Psoas muscle (tissue), 8 donors: Measurements from ENCODE around the gene SF3B3. TPM values are rescaled to one million over a fixed set of nuclear protein-coding genes. Genes with fewer than 3 reads are reported as not detected.
"Not testable (repeated sequence)": the region's sequence is repeated elsewhere in the genome, so short reads cannot be mapped to it uniquely, and the experiment has no call there.

Source experiments
- ATAC-seq, 4 donors: fragments of 200-7000 bp; cut with Tn5 transposase; one replicate each; pipeline ENCODE4 v1.9.1; 2020; ENCODE audit warnings: moderate library complexity in 3 of 4, mild to moderate bottlenecking in 2 of 4
- DNase-seq, 2 donors: peaks; one replicate each; pipeline ENCODE4 v3.0.0-alpha.2; 2020
- H3K27ac ChIP-seq: fragments of 200-600 bp; one replicate; pipeline ENCODE4 v1.8.0; 2022
- H3K27me3 ChIP-seq, 3 donors: fragments of 200-600 bp in 1 of 3; one replicate each; pipeline versions ENCODE4 v1.6.1 to v1.8.0; 2013 to 2022; ENCODE audit warnings: low read length in 2 of 3, mild to moderate bottlenecking in 2 of 3, moderate library complexity in 1 of 3; ENCODE audit not compliant: insufficient read depth in 3 of 3
- H3K36me3 ChIP-seq, 2 donors: fragments of 200-600 bp in 1 of 2; one replicate each; pipeline versions ENCODE4 v1.6.1 to v1.8.0; 2013 to 2022; ENCODE audit warnings: low read depth in 1 of 2, mild to moderate bottlenecking in 1 of 2, moderate library complexity in 1 of 2; ENCODE audit not compliant: insufficient read depth in 1 of 2
- H3K4me1 ChIP-seq: fragments of 200-600 bp; one replicate; pipeline ENCODE4 v1.8.0; 2022
- H3K4me3 ChIP-seq: fragments of 200-600 bp; one replicate; pipeline ENCODE4 v1.8.0; 2022; ENCODE audit warnings: mild to moderate bottlenecking
- H3K9me3 ChIP-seq: fragments of 200-600 bp; one replicate; pipeline ENCODE4 v1.8.0; 2022
- WGBS, 3 donors: extraction: QIAGEN DNeasy Blood & Tissue Kit; methylation state at CpG; one replicate each; pipeline versions ENCODE4 v1.1.6 to v1.1.7; 2013; 5-methylcytosine and 5-hydroxymethylcytosine counted together
- intact Hi-C, 2 donors: fragments of 100-400 bp; cut with DNase I; formaldehyde crosslinking; loops; one replicate each; pipeline versions ENCODE4 v1.11.0 to v1.14.2; 2022
- polyA plus RNA-seq, 3 donors: library from polyadenylated mRNA; stranded (reverse); fragments of 200-250 nt; gene quantifications; one replicate each; pipeline ENCODE4 v1.2.3, GENCODE V29; 2013
- total RNA-seq, 4 donors: library from RNA; stranded (reverse); fragmentation: NEBNext Ultra II Directional in 2 of 4; extraction: Animal tissue kit (Norgen Biotek cat#: 25700) in 2 of 4; gene quantifications; one replicate each; pipeline versions ENCODE4 v1.2.1 to v1.2.4, GENCODE V29; 2021 to 2023
- TF ChIP-seq, protein P1 (sequence below): fragments of 200-600 bp; IDR thresholded peaks from one replicate; pipeline ENCODE4 v1.8.0; 2022; ENCODE audit warnings: antibody characterized with exemption
- donor health status: healthy with polysubstance abuse.
- donor health status: DM: no; HTN: no; CAD: no; lungs with moderate emphysema.
- donor health status: Bipolar disorder and iron deficiency.
- donor health status: healthy.
- donor health status: DM: yes; HTN: yes; CAD: no.
- donor health status: DM: no; HTN: no; CAD: no.
- donor health status: DM: no; HTN: no; CAD: no.
- donor health status: DM: yes; HTN: yes; CAD: no.

SF3B3 gene
- total and polyA plus RNA-seq, 7 donors: 50.0 to 178 (median 145) TPM

DNA sequence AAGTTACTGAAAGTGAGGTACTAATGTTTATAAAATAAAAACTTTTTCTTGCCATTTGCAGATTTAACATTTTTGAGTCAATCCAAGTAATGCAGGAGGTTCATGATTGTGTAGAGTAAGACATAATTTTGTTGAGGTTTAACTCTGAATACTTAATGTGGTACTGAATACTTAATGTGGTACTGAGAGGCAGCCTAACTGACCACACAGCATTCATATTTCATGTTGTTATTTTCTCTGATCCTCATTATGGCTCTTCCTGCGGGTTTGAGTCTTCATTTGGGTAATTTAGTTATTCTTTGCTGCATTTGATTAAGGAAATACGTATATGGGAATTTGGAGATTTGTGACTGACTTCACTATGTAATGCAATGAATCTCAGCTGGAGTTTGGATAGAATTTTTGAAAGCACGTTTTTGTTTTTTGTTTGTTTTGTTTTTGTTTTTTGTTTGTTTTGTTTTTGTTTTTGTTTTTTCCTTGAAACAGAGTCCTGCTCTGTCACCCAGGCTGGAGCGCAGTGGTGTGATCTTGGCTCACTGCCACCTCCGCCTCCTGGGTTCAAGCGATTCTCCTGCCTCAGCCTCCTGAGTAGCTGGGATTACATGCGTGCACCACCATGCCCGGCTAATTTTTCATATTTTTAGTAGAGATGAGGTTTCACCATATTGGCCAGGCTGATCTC is 3.8 kb downstream of the SF3B3 start:
- Histone ChIP-seq H3K4me3 (peak overlapping the region; percentile 9), H3K4me1 (peaks cover 48% of the 10 kb centered on the region), H3K36me3 (peaks cover 4 to 66% of the 10 kb centered on the region in 2 donors), H3K27ac (no peak overlapping the region), H3K27me3 (no peaks in the 10 kb centered on the region), H3K9me3 (no peaks in the 10 kb centered on the region)
- DNase-seq (no peak), ATAC-seq (no peak)
- TF ChIP-seq, protein P1, sequence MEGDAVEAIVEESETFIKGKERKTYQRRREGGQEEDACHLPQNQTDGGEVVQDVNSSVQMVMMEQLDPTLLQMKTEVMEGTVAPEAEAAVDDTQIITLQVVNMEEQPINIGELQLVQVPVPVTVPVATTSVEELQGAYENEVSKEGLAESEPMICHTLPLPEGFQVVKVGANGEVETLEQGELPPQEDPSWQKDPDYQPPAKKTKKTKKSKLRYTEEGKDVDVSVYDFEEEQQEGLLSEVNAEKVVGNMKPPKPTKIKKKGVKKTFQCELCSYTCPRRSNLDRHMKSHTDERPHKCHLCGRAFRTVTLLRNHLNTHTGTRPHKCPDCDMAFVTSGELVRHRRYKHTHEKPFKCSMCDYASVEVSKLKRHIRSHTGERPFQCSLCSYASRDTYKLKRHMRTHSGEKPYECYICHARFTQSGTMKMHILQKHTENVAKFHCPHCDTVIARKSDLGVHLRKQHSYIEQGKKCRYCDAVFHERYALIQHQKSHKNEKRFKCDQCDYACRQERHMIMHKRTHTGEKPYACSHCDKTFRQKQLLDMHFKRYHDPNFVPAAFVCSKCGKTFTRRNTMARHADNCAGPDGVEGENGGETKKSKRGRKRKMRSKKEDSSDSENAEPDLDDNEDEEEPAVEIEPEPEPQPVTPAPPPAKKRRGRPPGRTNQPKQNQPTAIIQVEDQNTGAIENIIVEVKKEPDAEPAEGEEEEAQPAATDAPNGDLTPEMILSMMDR: no peak
- intact Hi-C loops: loop anchor here in 1 of 2 donors (5.0 kb wide), 2 partner anchors 125 to 245 kb away; no protein-coding TSS in a partner anchor
- WGBS, 3 donors: 59 to 70% (median 69%) methylated on average over 8 of the region's 8 CpGs

DNA sequence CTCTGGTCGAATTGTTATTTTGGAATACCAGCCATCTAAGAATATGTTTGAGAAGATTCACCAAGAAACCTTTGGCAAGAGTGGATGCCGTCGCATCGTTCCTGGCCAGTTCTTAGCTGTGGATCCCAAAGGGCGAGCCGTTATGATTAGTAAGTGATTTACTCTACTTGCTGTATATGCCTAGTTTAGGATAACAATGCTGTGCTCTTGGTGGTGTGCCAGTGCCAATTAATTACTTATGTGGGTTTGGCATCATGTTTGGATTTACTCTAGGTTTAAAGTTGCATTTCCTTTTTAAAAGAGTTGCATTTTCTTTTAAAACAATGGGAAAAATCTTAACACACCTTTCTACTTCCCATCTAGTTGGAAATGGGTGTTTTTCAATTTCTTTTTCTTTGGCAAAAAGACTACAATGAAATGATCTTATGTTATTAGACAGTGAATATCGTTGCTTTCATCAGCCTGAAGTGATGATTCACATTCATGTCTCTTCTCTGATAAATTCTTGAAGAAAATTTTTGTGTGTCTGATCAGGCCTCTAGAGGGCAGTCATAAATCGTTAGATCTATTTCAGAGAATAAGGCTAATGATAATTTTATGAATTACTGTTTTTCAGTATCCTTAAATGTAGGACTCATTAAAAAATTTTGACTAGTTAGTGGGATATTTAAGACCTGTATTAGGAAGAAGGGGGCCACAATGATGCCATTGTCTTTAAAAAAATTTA is 5.6 kb downstream of the SF3B3 start:
- peak in 2 of 4 donors; percentile 57 to 63 for ATAC-seq
- WGBS, 3 donors: 23 to 59% (median 31%) methylated on average over 8 of the region's 8 CpGs
- DNase-seq: no peak
- Histone ChIP-seq H3K36me3 (peaks cover 7 to 84% of the 10 kb centered on the region in 2 donors), H3K4me3 (peak overlapping the region; percentile 29), H3K4me1 (peaks cover 47% of the 10 kb centered on the region), H3K9me3 (no peaks in the 10 kb centered on the region), H3K27me3 (no peaks in the 10 kb centered on the region), H3K27ac (peak overlapping the region; percentile 36)
- intact Hi-C loops: loop anchor here in 1 of 2 donors (5.0 kb wide), 2 partner anchors 123 to 243 kb away; no protein-coding TSS in a partner anchor
- TF ChIP-seq, protein P1: peak; percentile 47

DNA sequence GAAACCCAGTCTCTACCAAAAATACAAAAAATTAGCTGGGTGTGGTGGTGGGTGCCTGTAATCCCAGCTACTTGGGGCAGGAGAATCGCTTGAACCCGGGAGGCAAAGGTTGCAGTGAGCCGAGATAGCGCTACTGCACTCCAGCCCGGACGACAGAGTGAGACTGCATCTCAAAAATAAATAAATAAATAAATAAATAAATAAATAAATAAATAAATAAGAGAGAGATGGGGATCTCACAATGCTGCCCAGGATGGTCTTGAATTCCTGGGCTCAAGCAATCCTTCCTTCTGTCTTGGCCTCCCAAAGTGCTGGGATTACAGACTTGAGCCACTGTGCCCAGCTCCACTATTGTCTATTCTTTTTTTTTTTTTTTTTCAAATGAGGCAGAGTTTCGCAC is 6.3 kb downstream of the SF3B3 start:
- not testable (repeated sequence) for ATAC-seq, H3K27me3 ChIP-seq, DNase-seq, H3K27ac ChIP-seq, H3K9me3 ChIP-seq, H3K4me3 ChIP-seq
- Histone ChIP-seq H3K4me1 (peaks cover 46% of the 10 kb centered on the region), H3K36me3 (peaks cover 7 to 91% of the 10 kb centered on the region in 2 donors)
- intact Hi-C loops: loop anchor here (5.0 kb wide), 2 partner anchors 122 to 242 kb away; no protein-coding TSS in a partner anchor
- WGBS, 3 donors: 88 to 100% (median 92%) methylated on average over 5 to 7 of the region's 7 CpGs

DNA sequence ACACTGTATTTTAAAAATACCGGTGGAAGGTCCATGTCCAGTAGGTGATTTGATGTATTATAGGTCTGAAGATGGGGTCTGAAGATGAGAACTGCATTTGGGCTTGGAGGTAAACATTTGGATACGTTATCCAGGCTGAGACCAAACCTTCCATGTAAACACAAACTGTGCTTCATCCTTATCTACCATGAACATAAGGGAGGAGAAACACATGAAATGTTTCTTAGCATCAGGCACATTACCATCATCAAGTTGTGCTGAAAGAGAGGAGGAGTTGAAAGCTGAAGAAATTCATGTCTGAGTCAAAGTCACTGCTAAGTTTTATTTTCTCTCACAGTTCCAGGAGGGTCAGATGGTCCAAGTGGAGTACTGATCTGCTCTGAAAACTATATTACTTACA is 11.4 kb downstream of the SF3B3 start:
- no peaks in the 10 kb centered on the region for H3K4me1 ChIP-seq
- no peaks in the 10 kb centered on the region for H3K27me3 ChIP-seq
- DNase-seq: no peak
- WGBS, 3 donors: 81 to 92% (median 88%) methylated on average over 2 of the region's 2 CpGs
- no peak overlapping the region for H3K27ac ChIP-seq
- no peak overlapping the region for H3K4me3 ChIP-seq
- H3K9me3 ChIP-seq: no peaks in the 10 kb centered on the region
- peaks cover 8 to 100% of the 10 kb centered on the region in 2 donors for H3K36me3 ChIP-seq
- TF ChIP-seq, protein P1: no peak
- ATAC-seq: no peak
- intact Hi-C loops: loop anchor here (5.0 kb wide), 2 partner anchors 37 to 117 kb away; no protein-coding TSS in a partner anchor

DNA sequence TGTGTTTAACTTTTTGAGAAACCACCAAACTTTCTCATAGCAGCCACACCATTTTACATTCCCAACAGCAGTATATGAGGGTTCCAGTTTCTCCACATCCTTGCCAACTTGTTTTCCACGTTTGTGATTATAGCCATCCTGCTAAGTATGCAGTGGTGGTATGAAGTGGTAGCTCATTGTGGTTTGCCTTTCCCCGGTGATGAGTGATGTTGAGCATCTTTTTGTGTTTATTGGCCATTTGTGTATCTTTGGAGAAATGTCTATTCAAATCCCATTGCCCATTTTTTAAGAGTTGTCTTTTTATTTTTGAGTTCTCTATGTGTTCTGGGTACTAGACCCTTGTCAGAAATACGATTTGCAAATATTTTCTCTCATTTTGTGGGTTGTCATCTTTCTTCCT is 17.4 kb downstream of the SF3B3 start:
- Histone ChIP-seq H3K27ac (no peak overlapping the region), H3K36me3 (peaks cover 8 to 100% of the 10 kb centered on the region in 2 donors), H3K27me3 (no peaks in the 10 kb centered on the region), H3K4me3 (no peak overlapping the region), H3K4me1 (no peaks in the 10 kb centered on the region), H3K9me3 (no peaks in the 10 kb centered on the region)
- no peak for DNase-seq
- TF ChIP-seq, protein P1: no peak
- no peak for ATAC-seq
- intact Hi-C loops: no loop called here
- 42 to 55% (median 48%) methylated on average over 3 of the region's 3 CpGs for WGBS, 3 donors
